T-cell (primary cell): ENCODE data around the gene ZCCHC7. TPM values are rescaled to one million over a fixed set of nuclear protein-coding genes. Genes with fewer than 3 reads are reported as not detected.

Experiments used
- ATAC-seq, 4 experiments: fragments of 200-7000 bp in 3 of 4; fragments of 150-1000 bp in 1 of 4; cut with Tn5 transposase; replicated peaks in 1 of 4; 1 replicate in 3 of 4; 2 replicates in 1 of 4; pipeline ENCODE4 v1.10.0; 2021; ENCODE audit warnings: moderate library complexity in 3 of 4, mild to moderate bottlenecking in 2 of 4, moderate number of reproducible peaks in 1 of 4
- CTCF ChIA-PET, 2 donors: fragments of 300-600 bp; sonication (Branson Sonifier 250); formaldehyde crosslinking; loops; one replicate each; lab custom pipeline; 2022; ENCODE audit warnings: antibody characterized with exemption in 2 of 2; lab: Charles Lee
- POLR2A ChIA-PET, 2 donors: fragments of 300-600 bp; sonication (Branson Sonifier 250); formaldehyde crosslinking; loops; one replicate each; lab custom pipeline; 2022; ENCODE audit warnings: antibody characterized with exemption in 2 of 2; lab: Charles Lee
- DNase-seq, 35 experiments: peaks; one replicate each; pipeline versions ENCODE4 v3.0.0 to v3.0.0-alpha.2; 2013 to 2023
- H3K27ac ChIP-seq: one replicate; pipeline ENCODE4 v1.5.1; 2013; ENCODE audit warnings: low read length
- H3K27me3 ChIP-seq, 2 experiments: replicated peaks in 1 of 2; 1 replicate in 1 of 2; 2 replicates in 1 of 2; pipeline versions ENCODE4 v1.6.1 to v1.7.0; 2013; ENCODE audit warnings: low read length in 1 of 2, mixed read lengths in 1 of 2; ENCODE audit not compliant: control insufficient read depth in 2 of 2, insufficient read depth in 2 of 2; ENCODE audit errors: extremely low read depth in 1 of 2
- H3K36me3 ChIP-seq, 2 donors: 1 replicate in 1 of 2; 2 replicates in 1 of 2; pipeline versions ENCODE4 v1.6.1 to v1.7.0; 2013; ENCODE audit warnings: low read length in 1 of 2; ENCODE audit not compliant: control insufficient read depth in 2 of 2, insufficient read depth in 1 of 2; ENCODE audit errors: extremely low read depth in 1 of 2
- H3K4me1 ChIP-seq, 2 experiments: 1 replicate in 1 of 2; 2 replicates in 1 of 2; pipeline versions ENCODE4 v1.6.1 to v1.7.0; 2013; ENCODE audit warnings: low read length in 2 of 2, mixed read lengths in 1 of 2; ENCODE audit not compliant: insufficient read depth in 2 of 2, control insufficient read depth in 1 of 2; ENCODE audit errors: extremely low read depth in 1 of 2
- H3K4me3 ChIP-seq, 2 donors: 1 replicate in 1 of 2; 2 replicates in 1 of 2; pipeline versions ENCODE4 v1.5.1 to v1.7.0; 2013; ENCODE audit warnings: mild to moderate bottlenecking in 2 of 2, low read length in 1 of 2, moderate library complexity in 1 of 2; ENCODE audit not compliant: control insufficient read depth in 1 of 2; ENCODE audit errors: extremely low read depth in 1 of 2
- H3K9me3 ChIP-seq: 2 replicates; pipeline ENCODE4 v1.7.0; 2013
- H3K27ac Mint-ChIP-seq, 2 donors: one replicate each; pipeline ENCODE4 v1.8.0; 2020 to 2021; ENCODE audit warnings: mild to moderate bottlenecking in 2 of 2, mixed read lengths in 2 of 2
- H3K27me3 Mint-ChIP-seq, 2 donors: one replicate each; pipeline ENCODE4 v1.8.0; 2021 to 2022; ENCODE audit warnings: mixed read lengths in 2 of 2
- H3K36me3 Mint-ChIP-seq: one replicate; pipeline ENCODE4 v1.8.0; 2021; ENCODE audit warnings: mixed read lengths
- H3K4me1 Mint-ChIP-seq, 3 donors: one replicate each; pipeline ENCODE4 v1.8.0; 2020 to 2022; ENCODE audit warnings: mixed read lengths in 3 of 3, mild to moderate bottlenecking in 1 of 3
- H3K4me3 Mint-ChIP-seq, 3 donors: one replicate each; pipeline ENCODE4 v1.8.0; 2020 to 2022; ENCODE audit warnings: mild to moderate bottlenecking in 3 of 3, mixed read lengths in 3 of 3, moderate library complexity in 3 of 3
- H3K9me3 Mint-ChIP-seq, 3 donors: one replicate each; pipeline ENCODE4 v1.8.0; 2020 to 2022; ENCODE audit warnings: mixed read lengths in 3 of 3
- WGBS: methylation state at CpG from one replicate; pipeline ENCODE4 v1.1.5; 2013; ENCODE audit warnings: missing lambda C conversion rate; ENCODE audit not compliant: insufficient coverage; 5-methylcytosine and 5-hydroxymethylcytosine counted together
- total RNA-seq, 35 experiments: library from RNA in 6 of 35; stranded (reverse) in 6 of 35; fragments of 120-200 nt in 1 of 35; gene quantifications; one replicate each; pipeline versions ENCODE4 v1.2.1 to v1.2.4 and lab custom pipeline; 2013 to 2026

ZCCHC7 gene
- total RNA-seq, 5 donors from 2014 or later (not counting 1 experiment from before 2014, with no cell fraction given) = 29.1 to 44.2 (median 33.5) TPM

DNA sequence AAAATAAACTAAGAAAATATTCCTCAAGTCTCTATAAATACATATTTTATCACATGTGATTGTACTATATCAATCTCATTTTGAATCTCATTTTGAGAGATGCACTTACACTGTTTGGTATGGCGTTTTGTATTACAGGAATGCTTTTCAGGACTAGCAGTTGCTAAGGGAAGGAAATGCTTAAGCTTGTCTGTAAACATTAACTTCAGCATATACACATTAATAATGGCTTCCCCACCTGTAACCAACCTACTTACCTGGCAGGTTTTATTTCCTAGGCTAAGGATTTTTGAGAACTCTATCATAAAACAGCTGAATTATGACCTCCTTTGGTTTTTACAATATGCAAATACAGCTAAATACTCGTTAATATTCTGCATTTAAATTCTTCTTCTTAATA, 161.2 kb downstream of the ZCCHC7 start:
- Mint-ChIP-seq H3K36me3 (peaks cover 4% of the 10 kb centered on the region), H3K27me3 (no peaks in the 10 kb centered on the region), H3K27ac (no peak overlapping the region), H3K4me3 (no peak overlapping the region), H3K9me3 (no peaks in the 10 kb centered on the region), H3K4me1 (peaks cover 16 to 23% (median 22%) of the 10 kb centered on the region in 3 donors)
- no peaks in the 10 kb centered on the region for H3K9me3 ChIP-seq
- WGBS = no CpG with 5 or more reads among the region's 2 CpGs
- ChIA-PET POLR2A (no interaction called here), CTCF (interaction anchor here in 1 of 2 donors (0.5 kb wide), 1 partner anchor 723 kb away, joined by 4 read pairs; no protein-coding TSS in a partner anchor)
- ATAC-seq = no peak
- no peaks in the 10 kb centered on the region for H3K36me3 ChIP-seq
- no peaks in the 10 kb centered on the region for H3K27me3 ChIP-seq
- H3K27ac ChIP-seq = no peak overlapping the region
- H3K4me1 ChIP-seq = no peaks in the 10 kb centered on the region
- no peak for DNase-seq
- no peak overlapping the region for H3K4me3 ChIP-seq

DNA sequence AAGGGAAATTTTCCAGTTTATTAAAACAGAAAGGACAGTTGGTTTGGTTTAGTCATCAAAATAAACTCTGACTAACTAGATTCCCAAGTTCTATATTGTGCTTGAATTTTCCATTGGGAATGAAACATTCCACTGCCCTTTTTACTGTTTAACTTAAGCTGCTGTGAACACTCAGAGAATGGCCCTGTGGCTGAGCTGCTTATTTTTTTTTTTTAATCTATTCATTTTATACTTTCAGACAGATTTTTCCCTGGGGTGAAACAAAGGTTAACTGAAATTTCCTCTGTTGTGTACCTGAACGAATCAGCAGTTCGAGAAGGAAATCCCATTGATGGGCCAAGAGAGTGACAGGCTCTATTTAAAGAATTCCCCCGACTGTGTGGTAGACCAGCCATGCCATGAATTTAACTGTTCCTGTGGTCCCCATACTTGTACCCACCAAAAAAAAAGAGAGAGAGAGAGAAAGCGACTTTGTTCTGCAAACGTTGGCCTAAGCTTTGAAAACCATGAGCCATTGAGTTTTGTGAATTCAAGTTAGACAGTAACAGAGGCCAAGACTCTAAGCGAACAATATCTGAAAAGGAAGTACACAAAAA, 163.5 kb downstream of the ZCCHC7 start:
- ChIA-PET CTCF (interaction anchor here in 1 of 2 donors (0.6 to 0.7 kb wide), 2 partner anchors 18 to 103 kb away, joined by 3 to 5 read pairs; no protein-coding TSS in a partner anchor), POLR2A (no interaction called here)
- Mint-ChIP-seq H3K36me3 (peaks cover 7% of the 10 kb centered on the region), H3K4me3 (no peak overlapping the region), H3K27me3 (no peaks in the 10 kb centered on the region), H3K9me3 (no peaks in the 10 kb centered on the region), H3K27ac (peak overlapping the region in 1 of 2 donors; percentile 70), H3K4me1 (peaks cover 21 to 32% (median 30%) of the 10 kb centered on the region in 3 donors)
- Histone ChIP-seq H3K4me3 (no peak overlapping the region), H3K4me1 (no peaks in the 10 kb centered on the region), H3K27ac (no peak overlapping the region), H3K27me3 (no peaks in the 10 kb centered on the region), H3K9me3 (no peaks in the 10 kb centered on the region), H3K36me3 (no peaks in the 10 kb centered on the region)
- ATAC-seq (no peak), DNase-seq (no peak)
- 42% methylated on average over 2 of the region's 6 CpGs for WGBS

DNA sequence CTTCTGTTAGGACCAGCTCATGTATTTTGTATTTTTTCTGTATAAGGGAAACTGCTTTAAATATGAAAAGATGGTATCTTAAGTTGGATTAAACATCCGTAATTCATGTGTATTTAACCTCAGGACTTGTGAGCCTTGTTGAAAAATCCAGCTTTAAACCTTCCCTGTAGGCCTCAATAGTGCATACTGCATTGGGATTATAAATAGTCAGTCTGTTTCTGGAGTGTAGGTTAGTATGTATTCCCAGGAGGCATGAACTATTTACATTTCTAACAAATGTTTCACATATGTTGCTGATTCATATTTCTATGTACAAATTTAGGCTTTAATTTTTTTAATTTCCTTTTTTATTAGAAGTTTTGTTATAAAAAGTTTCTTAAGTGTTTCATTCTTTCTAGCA, 164.3 kb downstream of the ZCCHC7 start:
- H3K4me1 ChIP-seq = no peaks in the 10 kb centered on the region
- H3K27ac ChIP-seq = no peak overlapping the region
- Mint-ChIP-seq H3K27ac (no peak overlapping the region), H3K9me3 (no peaks in the 10 kb centered on the region), H3K4me1 (peaks cover 25 to 40% (median 35%) of the 10 kb centered on the region in 3 donors), H3K36me3 (peaks cover 12% of the 10 kb centered on the region), H3K4me3 (no peak overlapping the region), H3K27me3 (no peaks in the 10 kb centered on the region)
- H3K4me3 ChIP-seq = no peak overlapping the region
- H3K27me3 ChIP-seq = no peaks in the 10 kb centered on the region
- no peaks in the 10 kb centered on the region for H3K36me3 ChIP-seq
- CTCF ChIA-PET = interaction anchor here in 1 of 2 donors (0.7 kb wide), 1 partner anchor 102 kb away, joined by 3 read pairs; no protein-coding TSS in a partner anchor
- WGBS = no CpG with 5 or more reads among the region's 1 CpG
- no peaks in the 10 kb centered on the region for H3K9me3 ChIP-seq
- DNase-seq (no peak), ATAC-seq (no peak)
- POLR2A ChIA-PET = interaction anchor here in 1 of 2 donors (0.6 kb wide), 1 partner anchor 18 kb away, joined by 3 read pairs; no protein-coding TSS in a partner anchor

DNA sequence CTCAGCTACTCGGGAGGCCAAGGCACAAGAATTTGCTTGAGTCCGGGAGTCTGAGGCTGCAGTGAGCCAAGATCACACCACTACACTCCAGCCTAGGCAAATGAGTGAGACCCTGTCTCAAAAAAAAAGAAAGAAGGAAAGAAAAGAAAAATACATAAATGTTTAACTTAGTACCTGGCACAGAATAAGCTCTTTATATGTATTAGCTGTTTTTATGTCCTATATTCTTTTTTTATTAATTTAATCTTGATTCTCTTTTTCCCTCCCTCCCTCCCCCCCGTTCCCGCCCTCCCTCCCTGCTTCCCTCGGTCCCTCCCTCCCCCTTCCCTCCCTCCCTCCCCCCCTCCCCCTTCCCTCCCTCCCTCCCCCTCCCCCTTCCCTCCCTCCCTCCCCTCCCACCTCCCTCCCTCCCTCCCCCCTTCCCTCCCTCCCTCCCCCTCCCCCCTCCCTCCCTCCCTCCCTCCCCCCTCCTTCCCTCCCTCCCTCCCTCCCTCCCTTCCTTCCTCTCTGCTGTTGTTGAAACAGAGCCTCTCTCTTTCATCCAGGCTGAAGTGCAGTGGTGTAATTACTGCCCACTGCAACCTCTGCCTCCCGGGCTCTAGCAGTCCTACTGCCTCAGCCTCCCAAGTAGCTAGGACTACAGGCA, 166.3 kb downstream of the ZCCHC7 start:
- no peaks in the 10 kb centered on the region for H3K9me3 ChIP-seq
- no peaks in the 10 kb centered on the region for H3K27me3 Mint-ChIP-seq
- no peak overlapping the region for H3K4me3 Mint-ChIP-seq
- WGBS = no CpG with 5 or more reads among the region's 6 CpGs
- H3K36me3 ChIP-seq = no peaks in the 10 kb centered on the region
- POLR2A ChIA-PET = no interaction called here
- no peak for ATAC-seq
- peaks cover 16% of the 10 kb centered on the region for H3K36me3 Mint-ChIP-seq
- CTCF ChIA-PET = no interaction called here
- no peak overlapping the region for H3K27ac ChIP-seq
- H3K27me3 ChIP-seq = no peaks in the 10 kb centered on the region
- no peak overlapping the region for H3K27ac Mint-ChIP-seq
- H3K4me3 ChIP-seq = no peak overlapping the region
- peaks cover 0 to 3% of the 10 kb centered on the region in 2 experiments for H3K4me1 ChIP-seq
- H3K4me1 Mint-ChIP-seq = peaks cover 41 to 48% (median 44%) of the 10 kb centered on the region in 3 donors
- DNase-seq = no peak
- H3K9me3 Mint-ChIP-seq = no peaks in the 10 kb centered on the region

DNA sequence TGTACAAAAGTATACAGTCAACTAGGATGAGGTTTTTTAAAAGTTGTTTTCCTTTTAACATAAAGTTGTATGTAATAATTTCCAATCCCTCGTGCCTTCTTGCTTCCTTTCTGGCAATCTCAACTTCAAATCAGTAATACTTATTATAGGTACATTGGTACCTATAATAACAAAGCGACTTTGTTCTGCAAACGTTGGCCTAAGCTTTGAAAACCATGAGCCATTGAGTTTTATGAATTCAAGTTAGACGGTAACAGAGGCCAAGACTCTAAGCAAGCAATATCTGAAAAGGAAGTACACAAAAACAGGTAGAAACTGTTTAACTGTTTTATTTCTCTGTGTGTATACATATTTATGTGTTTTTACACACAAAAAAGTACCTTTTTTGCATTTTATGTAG, 166.9 kb downstream of the ZCCHC7 start:
- Histone ChIP-seq H3K4me3 (no peak overlapping the region), H3K36me3 (no peaks in the 10 kb centered on the region), H3K4me1 (peaks cover 0 to 3% of the 10 kb centered on the region in 2 experiments), H3K9me3 (no peaks in the 10 kb centered on the region), H3K27ac (no peak overlapping the region), H3K27me3 (no peaks in the 10 kb centered on the region)
- Mint-ChIP-seq H3K4me3 (no peak overlapping the region), H3K27me3 (no peaks in the 10 kb centered on the region), H3K4me1 (peaks cover 39 to 48% (median 44%) of the 10 kb centered on the region in 3 donors), H3K27ac (no peak overlapping the region), H3K9me3 (no peaks in the 10 kb centered on the region), H3K36me3 (peaks cover 16% of the 10 kb centered on the region)
- CTCF ChIA-PET = interaction anchor here in 1 of 2 donors (0.7 to 0.9 kb wide), 2 partner anchors 18 to 225 kb away, joined by 4 read pairs; no protein-coding TSS in a partner anchor
- POLR2A ChIA-PET = interaction anchor here in 1 of 2 donors (0.7 kb wide), 1 partner anchor 15 kb away, joined by 3 read pairs; no protein-coding TSS in a partner anchor
- ATAC-seq = no peak
- DNase-seq = no peak
- WGBS = 100% methylated on average over 1 of the region's 4 CpGs

DNA sequence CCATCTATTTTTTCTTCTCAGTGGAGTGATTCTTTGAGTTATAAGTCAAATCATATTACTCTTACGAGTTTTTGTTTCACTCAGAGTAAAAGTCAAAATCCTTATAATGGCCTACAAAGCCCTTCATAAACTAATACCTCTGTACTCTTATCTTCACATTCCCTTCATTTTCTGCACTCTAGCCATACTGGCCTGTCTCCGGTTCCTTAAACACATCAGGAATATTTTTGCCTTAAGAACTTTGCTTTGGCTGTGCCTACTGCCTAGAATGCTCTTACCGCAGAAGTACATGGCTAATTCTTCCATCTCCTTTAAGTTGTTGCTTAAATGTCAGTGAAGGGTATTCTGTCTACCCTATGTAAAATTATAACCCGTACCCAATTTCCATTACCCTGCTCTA, 169.3 kb downstream of the ZCCHC7 start:
- 100% methylated on average over 1 of the region's 4 CpGs for WGBS
- Histone ChIP-seq H3K4me1 (peaks cover 0 to 3% of the 10 kb centered on the region in 2 experiments), H3K36me3 (no peaks in the 10 kb centered on the region), H3K4me3 (no peak overlapping the region), H3K27ac (no peak overlapping the region), H3K27me3 (no peaks in the 10 kb centered on the region), H3K9me3 (no peaks in the 10 kb centered on the region)
- Mint-ChIP-seq H3K27me3 (no peaks in the 10 kb centered on the region), H3K27ac (no peak overlapping the region), H3K36me3 (peaks cover 20% of the 10 kb centered on the region), H3K9me3 (no peaks in the 10 kb centered on the region), H3K4me1 (peaks cover 40 to 56% (median 50%) of the 10 kb centered on the region in 3 donors), H3K4me3 (no peak overlapping the region)
- ATAC-seq = no peak
- POLR2A ChIA-PET = no interaction called here
- CTCF ChIA-PET = interaction anchor here (0.5 to 0.6 kb wide), 2 partner anchors 17 to 186 kb away, joined by 3 to 4 read pairs; no protein-coding TSS in a partner anchor
- no peak for DNase-seq
